NCI-H2171 treated with DMSO at 0.1 percent for 48 hours (cell line): ENCODE results near the gene RIPOR2.

Source experiments
- DNase-seq: peaks from one replicate; lab custom pipeline; 2025; lab: John Stamatoyannopoulos, UW

The RIPOR2 gene

DNA sequence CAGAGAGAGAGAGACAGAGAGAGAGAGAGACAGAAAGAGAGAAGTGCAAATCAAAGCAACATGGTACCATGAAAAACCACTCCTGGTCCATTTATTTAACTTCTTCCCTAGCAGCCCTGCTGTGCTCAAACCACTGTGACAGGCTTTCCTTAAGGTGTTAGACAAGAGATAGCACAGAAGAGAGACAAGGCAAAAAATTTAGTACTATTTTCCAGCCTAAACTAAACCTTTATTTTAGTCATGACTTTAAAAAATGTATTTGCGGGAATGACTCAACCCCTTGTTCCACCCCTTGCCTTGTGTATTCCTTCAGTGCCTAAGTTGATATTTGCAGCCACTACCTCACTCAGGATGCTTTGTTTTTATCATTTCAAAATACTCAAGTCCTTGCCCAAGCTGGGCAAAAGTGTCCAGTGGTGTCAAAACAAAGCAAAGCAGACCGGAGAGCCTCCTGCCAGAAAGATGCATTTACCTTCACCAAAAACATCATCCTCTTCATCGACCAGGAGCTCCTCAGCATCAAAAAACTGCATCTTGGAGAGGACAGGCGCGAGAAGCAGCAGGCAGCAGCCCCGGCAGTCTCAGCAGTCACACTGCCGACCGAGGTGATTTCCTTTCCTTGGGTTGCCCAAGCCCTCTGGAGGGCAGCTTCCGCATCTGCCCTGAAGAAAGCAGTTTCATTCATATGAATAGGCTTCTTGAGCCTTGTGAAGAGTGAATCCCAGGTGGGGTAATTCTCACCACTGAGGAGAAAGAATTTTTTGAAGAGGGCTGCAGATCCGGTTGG lies at the start of gene RIPOR2:
Gene RIPOR2 (minus strand): TSS at position 595 of the 787 bp plus-strand sequence. CDS start 62 bp downstream, at position 533.
- no peak for DNase-seq

DNA sequence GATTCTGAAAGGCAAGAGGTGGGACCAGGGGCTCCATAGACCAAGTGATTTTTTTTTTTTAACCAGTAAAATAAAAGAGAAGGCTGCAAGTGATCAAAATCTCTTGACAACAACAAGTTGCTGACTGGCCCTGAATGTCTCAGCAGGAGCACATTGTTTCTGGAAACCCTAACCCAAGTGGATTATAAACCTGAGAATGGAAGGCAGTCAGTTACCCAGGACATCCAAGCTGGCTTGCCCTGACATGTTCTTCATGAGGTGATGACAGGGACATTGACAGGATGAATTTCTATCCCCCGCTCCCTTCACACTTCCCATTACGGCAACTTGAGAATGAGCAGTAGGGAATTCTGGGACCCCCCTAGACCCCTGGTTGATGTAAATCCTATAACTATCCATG lies 49.6 kb upstream of the RIPOR2 start:
- peak; percentile 43 for DNase-seq

- DNase-seq, result no peak
Measured at GRCh38 chr6:24982231-24982630, 46.5 kb upstream of the RIPOR2 start.

DNA sequence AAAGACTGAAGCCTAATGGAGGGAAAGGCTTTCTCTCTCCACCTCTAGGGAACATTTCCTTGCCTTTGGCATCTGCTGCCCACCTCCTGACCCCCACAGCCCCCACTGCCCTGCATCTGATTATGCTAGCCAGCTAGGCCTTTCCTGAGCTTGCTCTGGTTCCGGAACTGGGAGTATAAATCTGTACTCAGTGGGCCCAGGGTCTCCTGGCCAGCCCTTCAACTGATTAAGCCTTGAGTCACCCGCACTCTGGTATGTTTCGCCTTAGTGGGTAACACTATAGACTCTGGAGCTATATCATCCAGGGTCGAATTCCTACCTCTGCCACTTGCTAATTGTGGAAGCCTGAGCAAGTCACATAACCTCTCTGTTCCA lies 45.6 kb upstream of the RIPOR2 start:
- DNase-seq, result no peak

DNA sequence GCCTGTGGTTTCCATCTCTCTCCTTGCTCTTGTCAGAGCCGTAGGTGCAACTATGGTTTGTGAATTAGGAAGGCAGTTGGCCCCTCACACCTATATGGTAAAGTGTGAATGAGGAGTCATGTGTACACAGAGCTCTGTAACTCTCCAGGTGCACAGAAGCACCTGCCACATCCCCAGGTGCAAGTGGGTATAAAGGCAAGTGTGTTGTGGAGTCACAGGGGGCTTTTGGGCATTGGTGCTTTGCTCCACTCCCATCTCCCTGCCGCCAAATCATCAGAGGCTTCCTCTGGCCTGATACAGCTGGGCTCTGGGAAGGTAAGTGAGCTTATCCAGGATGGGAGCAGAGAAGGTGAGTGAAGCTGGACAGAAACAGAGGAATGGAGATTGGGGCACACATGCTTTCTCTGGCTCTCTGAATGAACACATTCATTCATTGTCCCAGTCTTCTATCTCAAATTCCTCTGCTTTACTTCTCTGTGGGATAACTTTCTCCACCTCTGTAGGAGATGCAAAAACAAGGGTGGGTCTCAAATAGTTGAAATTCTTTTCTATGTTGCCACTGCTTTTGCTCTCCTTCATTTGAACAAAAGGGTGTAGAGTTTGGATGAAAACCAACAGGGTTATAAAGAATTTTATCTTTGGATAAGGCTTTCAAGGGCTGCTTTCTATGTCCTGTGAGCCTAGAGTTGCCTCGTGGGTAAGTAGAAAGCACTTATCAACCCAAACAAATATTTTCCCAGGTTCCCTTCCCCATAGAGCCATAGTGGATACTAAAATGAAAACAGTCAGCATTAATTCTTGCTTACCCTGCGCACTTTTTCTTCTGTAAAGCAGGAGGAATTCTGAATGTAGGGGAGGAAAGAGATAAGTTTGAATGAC lies 45.0 kb upstream of the RIPOR2 start:
- no peak for DNase-seq

- DNase-seq, result no peak
Measured at GRCh38 chr6:24979176-24979575, 43.4 kb upstream of the RIPOR2 start.

- DNase-seq, result no peak
Measured at GRCh38 chr6:24974182-24975171, 38.7 kb upstream of the RIPOR2 start.

DNA sequence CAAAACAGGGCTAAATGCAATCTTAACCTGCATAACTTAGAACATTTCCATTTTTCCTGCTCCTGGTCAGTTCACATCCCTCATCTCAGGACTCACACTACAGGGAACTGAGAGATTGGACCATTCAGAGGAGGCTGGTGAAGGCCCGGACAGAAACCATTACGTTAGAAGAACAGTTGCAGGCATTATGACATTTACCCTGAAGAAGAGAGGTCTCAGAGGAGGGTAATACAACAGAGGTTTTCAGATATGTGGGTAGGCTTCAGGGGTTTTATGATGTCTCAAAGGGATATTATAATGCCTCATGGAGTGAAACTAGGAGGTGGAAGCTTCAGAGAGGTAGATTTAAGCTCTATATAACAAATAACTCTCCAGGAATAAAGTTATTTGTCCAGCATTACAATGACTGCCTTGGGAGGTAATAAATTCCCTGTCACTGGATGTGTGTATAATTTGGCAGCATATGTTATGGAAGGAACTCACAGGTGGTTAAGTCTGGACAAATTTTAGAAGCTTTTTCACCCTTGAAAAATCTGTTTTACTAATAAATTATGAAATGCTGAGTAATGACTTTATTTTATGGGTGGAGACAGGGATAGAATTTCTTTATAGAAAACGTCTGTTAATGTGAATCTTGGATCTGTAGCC lies 36.7 kb upstream of the RIPOR2 start:
- peak; percentile 7 for DNase-seq

DNA sequence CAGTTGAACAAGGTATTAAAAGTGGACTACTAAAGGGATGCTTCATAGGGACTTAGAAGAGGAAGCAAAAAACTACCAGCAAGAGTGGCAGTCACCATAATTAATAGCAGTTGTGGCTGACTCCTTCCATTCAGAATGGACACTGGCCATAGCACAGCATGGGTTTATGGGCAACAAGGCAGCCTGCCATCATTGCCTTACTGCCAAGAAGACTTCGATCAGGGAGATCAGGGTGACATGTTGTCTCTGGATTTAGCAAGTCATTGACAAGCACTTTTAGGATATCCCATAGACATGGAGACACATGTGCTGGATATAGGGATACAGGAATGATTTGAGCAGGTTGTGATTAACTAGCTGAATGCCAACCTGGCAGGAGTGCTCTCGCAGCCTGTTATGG lies 35.3 kb upstream of the RIPOR2 start:
- DNase-seq, result no peak

DNA sequence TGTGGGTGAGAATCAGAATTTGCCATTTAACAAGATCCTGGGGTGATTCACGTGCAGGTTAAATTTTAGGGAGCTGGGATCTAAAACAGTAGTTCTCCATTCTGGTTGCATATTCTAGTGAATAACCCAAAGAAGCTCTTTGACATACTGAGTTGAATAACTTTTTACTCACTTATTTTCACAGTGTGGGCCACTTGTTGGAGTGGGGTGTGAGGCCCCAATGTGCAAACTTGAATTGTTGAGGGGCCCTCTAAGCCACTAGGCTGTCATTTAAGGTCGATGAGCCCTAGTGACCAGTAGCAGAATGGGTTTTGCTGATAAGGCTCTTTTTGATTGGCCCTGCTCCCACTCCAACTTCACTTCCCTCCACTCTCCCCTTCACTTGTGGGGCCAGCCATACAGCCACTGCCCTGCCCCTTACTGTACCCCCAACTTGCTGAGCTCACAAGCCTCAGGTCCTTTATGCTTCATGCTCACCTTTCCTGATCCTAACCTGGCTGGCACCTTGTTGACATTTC lies 33.6 kb upstream of the RIPOR2 start:
- no peak for DNase-seq

DNA sequence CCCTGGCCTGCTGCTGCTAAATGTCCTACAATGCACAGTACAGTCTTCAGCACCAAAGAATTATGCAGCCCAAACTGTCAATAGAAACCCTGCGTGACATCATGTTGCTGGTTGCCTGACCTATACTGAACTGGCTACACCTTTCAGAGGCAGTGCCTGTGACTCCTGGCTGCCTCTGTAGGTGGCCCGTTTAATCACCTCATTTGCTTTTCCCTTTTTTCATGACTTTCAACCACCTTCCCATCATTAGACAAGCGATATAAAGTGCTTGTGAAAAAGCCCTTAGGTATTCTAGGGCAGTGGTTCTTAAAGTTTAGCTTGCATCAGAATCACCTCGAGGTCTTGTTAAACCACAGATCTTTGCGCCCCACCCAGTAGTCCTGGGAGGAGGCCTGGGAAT lies 33.0 kb upstream of the RIPOR2 start:
- DNase-seq, result no peak

DNA sequence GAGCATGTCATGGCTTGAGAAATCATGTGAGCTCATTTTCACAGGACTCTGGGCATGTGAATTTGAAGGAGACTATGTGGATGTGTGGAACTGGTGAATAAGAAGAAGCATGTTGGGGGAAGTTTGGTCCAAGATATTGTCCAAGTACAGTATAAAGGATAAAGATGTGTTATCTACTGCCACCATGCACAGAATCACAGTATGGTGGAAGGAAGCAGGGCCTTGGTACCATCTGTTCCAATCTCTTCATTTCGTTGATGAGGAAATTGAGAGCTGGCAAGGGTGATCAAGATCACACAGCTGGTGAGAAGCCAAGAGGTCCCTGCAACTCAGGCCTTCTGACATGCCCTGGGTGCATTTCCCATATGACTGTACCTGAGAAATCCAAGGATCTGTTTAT lies 31.5 kb upstream of the RIPOR2 start:
- no peak for DNase-seq

DNA sequence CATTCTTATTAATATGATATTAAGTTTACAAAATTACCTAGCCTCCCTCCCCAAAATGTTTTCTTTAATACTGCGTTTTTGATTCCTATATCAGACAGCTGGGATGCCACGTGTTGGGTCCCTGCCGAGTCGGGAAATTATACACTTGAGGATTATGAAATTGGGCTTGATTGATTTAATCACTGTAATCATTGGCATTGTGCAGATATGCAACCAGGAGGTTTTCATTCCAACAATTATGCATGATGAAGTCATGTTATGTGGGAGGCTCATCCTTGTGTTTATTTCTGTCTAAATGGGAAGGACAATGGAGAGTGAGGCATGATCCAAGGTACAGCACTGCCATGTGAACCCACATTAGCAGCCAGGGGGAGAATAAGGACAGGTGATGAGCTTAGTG lies 30.6 kb upstream of the RIPOR2 start:
- DNase-seq, result peak; percentile 18

DNA sequence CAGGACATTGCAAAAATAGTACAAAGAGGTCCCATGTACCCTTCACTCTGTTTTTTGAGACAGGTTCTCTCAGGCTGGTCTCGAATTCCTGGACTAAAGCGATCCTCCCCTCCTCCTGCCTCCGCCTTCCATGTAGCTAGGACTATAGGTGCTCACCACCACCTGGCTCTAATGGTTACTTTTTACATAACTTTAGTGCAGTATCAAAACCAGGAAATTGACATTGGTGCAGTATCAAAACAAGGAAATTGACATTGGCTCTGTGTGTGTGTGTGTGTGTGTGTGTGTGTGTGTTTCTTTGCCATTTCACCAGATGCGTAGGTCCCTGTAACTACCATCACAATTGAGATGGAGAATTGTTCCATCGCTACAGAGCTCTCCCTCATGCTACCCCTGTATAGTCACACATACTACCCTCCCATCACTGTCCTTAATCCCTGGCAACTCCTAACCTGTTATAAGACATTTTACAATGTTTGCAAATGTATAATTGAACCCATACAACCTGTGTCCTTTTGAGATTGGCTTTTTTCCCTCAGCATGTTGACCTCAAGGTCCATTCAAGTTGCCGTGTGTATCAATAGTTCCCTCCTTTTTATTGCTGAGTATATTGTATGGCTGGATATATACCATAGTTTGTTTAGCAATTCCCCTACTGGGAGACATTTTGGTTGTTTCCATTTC lies 28.3 kb upstream of the RIPOR2 start:
- DNase-seq, result no peak

GRCh38 chr6:24963339-24963738 lies 27.6 kb upstream of the RIPOR2 start:
- DNase-seq, result no peak

- no peak for DNase-seq
Measured at GRCh38 chr6:24961852-24962251, 26.1 kb upstream of the RIPOR2 start.

GRCh38 chr6:24960991-24961475 lies 25.3 kb upstream of the RIPOR2 start:
- DNase-seq, result no peak

- no peak for DNase-seq
Measured at GRCh38 chr6:24959319-24959718, 23.6 kb upstream of the RIPOR2 start.

DNA sequence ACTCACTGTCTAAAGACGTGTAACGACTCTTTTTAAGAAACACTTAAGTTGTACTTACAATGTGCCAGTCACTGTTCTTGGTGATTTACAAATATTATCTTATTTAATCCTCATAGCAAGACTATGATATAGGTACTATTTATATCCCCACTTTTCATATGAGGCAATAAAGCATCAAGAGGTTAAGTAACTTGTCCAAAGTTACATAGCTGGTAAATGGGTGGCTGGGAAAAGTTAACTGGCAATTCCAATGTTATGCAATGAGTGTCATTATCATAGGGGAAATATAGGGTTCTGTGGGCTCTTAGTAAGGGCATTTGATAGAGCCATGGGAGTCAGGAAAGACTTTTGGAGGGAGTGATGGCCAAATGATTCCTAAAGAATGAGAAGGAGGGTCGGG lies 21.4 kb upstream of the RIPOR2 start:
- no peak for DNase-seq

- no peak for DNase-seq
Measured at GRCh38 chr6:24953726-24954125, 18.0 kb upstream of the RIPOR2 start.
